GM12801 (cell line): Measurements from ENCODE around the gene ALS2CL.

Experiments
- TF ChIP-seq, protein P1 (sequence below): IDR thresholded peaks from one replicate; pipeline ENCODE4 v1.5.1; 2011; ENCODE audit warnings: control low read depth; ENCODE audit not compliant: insufficient read length; ENCODE audit errors: extremely low read depth

Gene ALS2CL

DNA sequence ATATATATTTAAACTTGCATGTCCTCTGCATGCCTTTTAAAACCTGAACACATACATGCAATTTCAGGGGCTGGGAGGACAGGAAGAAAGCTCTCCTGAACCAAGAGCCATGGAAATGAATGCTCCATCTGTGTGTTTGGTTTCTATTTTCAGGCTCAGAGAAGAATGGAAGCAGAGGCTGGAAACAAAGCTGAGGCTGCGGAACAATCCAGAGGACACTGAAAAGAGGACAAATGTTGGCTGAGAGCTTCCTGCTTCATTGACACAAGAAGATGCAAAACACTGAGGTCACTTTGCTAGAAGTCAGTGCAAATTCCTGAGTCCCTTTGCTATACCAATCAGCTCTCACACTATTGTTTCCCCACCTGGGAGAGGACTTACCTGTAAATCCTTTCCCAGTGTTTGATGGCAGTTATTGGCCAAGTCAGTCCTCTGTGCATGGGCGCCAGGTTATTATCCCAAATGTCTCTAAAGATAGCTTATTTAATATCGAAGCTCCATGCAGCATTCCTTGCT is 68.4 kb downstream of the ALS2CL start:
- TF ChIP-seq, protein P1, sequence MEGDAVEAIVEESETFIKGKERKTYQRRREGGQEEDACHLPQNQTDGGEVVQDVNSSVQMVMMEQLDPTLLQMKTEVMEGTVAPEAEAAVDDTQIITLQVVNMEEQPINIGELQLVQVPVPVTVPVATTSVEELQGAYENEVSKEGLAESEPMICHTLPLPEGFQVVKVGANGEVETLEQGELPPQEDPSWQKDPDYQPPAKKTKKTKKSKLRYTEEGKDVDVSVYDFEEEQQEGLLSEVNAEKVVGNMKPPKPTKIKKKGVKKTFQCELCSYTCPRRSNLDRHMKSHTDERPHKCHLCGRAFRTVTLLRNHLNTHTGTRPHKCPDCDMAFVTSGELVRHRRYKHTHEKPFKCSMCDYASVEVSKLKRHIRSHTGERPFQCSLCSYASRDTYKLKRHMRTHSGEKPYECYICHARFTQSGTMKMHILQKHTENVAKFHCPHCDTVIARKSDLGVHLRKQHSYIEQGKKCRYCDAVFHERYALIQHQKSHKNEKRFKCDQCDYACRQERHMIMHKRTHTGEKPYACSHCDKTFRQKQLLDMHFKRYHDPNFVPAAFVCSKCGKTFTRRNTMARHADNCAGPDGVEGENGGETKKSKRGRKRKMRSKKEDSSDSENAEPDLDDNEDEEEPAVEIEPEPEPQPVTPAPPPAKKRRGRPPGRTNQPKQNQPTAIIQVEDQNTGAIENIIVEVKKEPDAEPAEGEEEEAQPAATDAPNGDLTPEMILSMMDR, result no peak

DNA sequence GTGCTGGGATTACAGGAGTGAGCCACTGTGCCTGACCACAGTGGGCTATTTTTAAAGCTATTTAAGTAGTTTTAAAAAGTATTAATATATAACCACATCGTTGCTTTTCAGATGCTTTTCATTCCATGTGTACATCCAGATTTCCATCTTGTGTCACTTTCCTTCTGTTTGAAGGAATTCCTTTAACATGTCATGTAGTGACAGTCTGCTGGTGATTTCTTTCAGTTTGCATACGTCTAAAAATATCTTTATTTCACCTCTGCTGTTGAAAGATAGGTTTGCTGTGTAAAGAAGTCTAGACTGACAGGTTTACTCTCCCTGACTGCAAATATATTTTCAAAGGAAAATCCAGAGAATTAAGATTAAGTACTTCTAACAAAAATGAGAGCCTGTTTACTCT is 68.9 kb downstream of the ALS2CL start:
- TF ChIP-seq, protein P1, result no peak

DNA sequence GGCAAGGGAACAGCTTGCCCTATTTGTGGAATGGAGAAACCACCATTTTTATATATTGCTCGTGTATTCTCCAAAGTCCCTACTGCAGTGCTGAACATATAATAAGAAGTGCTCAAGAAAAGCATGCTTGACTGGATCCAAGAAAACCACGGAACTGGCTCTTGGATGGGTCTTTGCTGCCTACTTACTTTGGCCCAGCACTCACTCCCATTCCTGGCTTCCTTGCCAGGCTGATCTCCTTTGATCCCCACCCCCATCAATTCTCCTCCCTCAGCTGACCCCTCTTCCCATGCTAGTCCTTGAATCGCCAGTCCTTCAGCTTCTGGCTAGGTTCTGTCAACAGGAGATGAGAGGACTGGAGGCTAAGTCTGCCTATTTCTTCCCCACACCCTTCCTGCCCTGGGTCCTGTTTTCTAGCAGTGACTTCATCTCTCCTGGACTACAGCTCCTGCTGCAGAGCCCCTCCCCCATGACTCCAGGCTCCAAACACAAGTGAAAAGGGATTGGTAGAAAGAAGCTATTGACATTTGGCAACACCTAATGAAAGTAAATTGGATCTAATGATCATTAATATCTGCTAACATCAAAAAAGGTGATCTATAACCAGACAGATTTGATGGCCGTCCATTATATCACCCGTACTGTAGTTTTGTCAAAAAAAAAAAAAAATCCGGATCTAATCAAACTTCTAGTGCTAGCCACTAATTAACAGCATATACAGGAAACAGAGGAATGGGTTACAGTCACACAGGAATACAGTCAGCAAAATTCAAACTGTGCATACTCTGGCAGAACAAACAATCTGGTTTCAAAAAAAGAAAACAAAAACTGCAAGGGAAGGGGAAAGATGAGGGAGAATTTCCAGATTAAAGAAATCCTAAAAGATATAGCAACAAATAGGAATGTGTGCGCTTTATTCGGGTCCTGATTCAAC is 73.4 kb downstream of the ALS2CL start:
- TF ChIP-seq, protein P1, result no peak
